Ascending aorta (tissue), 2 donors: ENCODE measurements around the gene TCTN3. TPM values are rescaled to one million over a fixed set of nuclear protein-coding genes. Genes with fewer than 3 reads are reported as not detected.

Experiments
- DNase-seq, 2 donors: peaks; one replicate each; pipeline ENCODE4 v3.0.0-alpha.2; 2019; ENCODE audit warnings: low spot score in 2 of 2
- H3K27ac ChIP-seq, 2 donors: fragments of 200-600 bp; sonication (generic); one replicate each; pipeline ENCODE4 v1.5.1; 2016 to 2017; ENCODE audit warnings: mild to moderate bottlenecking in 1 of 2
- H3K27me3 ChIP-seq: fragments of 200-600 bp; sonication (generic); one replicate; pipeline ENCODE4 v1.5.1; 2017
- H3K36me3 ChIP-seq, 2 donors: fragments of 200-600 bp; sonication (generic); one replicate each; pipeline ENCODE4 v1.5.1; 2016
- H3K4me1 ChIP-seq, 2 donors: fragments of 200-600 bp; sonication (generic); one replicate each; pipeline ENCODE4 v1.5.1; 2016 to 2017; ENCODE audit warnings: mild to moderate bottlenecking in 1 of 2
- H3K4me3 ChIP-seq, 2 donors: fragments of 200-600 bp; sonication (generic); one replicate each; pipeline ENCODE4 v1.5.1; 2016 to 2017; ENCODE audit warnings: mild to moderate bottlenecking in 1 of 2
- H3K9me3 ChIP-seq, 2 donors: fragments of 200-600 bp; sonication (generic); one replicate each; pipeline ENCODE4 v1.5.1; 2016
- intact Hi-C: fragments of 100-400 bp; cut with DNase I; formaldehyde crosslinking; loops from one replicate; pipeline ENCODE4 v1.15.1; 2023
- total RNA-seq: library from RNA; depleted of rRNA; stranded (reverse); fragments of >200 nt; gene quantifications from one replicate; pipeline ENCODE4 v1.1.0, GENCODE V29; 2016
- TF ChIP-seq, protein P1 (sequence below), 3 experiments: fragments of 200-600 bp in 2 of 3; fragments of 450-650 bp in 1 of 3; sonication (generic) in 2 of 3; IDR thresholded peaks; one replicate each; pipeline ENCODE4 v1.5.1; 2016 to 2019; ENCODE audit warnings: antibody characterized with exemption in 3 of 3, mild to moderate bottlenecking in 1 of 3, moderate library complexity in 1 of 3

Gene TCTN3
- total RNA-seq, 1 donor from 2014 or later = 22.1 TPM

- H3K4me1 ChIP-seq = no peaks in the 10 kb centered on the region
- no peak for DNase-seq
- H3K4me3 ChIP-seq = no peak overlapping the region
- H3K9me3 ChIP-seq = no peaks in the 10 kb centered on the region
- H3K27ac ChIP-seq = no peak overlapping the region
- TF ChIP-seq, protein P1, sequence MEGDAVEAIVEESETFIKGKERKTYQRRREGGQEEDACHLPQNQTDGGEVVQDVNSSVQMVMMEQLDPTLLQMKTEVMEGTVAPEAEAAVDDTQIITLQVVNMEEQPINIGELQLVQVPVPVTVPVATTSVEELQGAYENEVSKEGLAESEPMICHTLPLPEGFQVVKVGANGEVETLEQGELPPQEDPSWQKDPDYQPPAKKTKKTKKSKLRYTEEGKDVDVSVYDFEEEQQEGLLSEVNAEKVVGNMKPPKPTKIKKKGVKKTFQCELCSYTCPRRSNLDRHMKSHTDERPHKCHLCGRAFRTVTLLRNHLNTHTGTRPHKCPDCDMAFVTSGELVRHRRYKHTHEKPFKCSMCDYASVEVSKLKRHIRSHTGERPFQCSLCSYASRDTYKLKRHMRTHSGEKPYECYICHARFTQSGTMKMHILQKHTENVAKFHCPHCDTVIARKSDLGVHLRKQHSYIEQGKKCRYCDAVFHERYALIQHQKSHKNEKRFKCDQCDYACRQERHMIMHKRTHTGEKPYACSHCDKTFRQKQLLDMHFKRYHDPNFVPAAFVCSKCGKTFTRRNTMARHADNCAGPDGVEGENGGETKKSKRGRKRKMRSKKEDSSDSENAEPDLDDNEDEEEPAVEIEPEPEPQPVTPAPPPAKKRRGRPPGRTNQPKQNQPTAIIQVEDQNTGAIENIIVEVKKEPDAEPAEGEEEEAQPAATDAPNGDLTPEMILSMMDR (IDR thresholded peaks at IDR 0.05) = no peak
- peaks cover 17 to 50% of the 10 kb centered on the region in 2 donors for H3K36me3 ChIP-seq
- H3K27me3 ChIP-seq = no peaks in the 10 kb centered on the region
- intact Hi-C loops = no loop called here
These were observed 47.6 kb downstream of the TCTN3 start for GRCh38 chr10:95646160-95646559.

GRCh38 chr10:95644901-95645300 lies 48.8 kb downstream of the TCTN3 start:
- peaks cover 26 to 47% of the 10 kb centered on the region in 2 donors for H3K36me3 ChIP-seq
- H3K4me1 ChIP-seq = no peaks in the 10 kb centered on the region
- intact Hi-C loops = no loop called here

GRCh38 chr10:95640891-95641315 lies 52.8 kb downstream of the TCTN3 start:
- no peaks in the 10 kb centered on the region for H3K27me3 ChIP-seq
- no peak for DNase-seq
- no peaks in the 10 kb centered on the region for H3K4me1 ChIP-seq
- H3K9me3 ChIP-seq = no peaks in the 10 kb centered on the region
- H3K36me3 ChIP-seq = peaks cover 46 to 71% of the 10 kb centered on the region in 2 donors
- TF ChIP-seq, protein P1 (IDR thresholded peaks at IDR 0.05) = no peak
- intact Hi-C loops = no loop called here
- H3K4me3 ChIP-seq = no peak overlapping the region
- no peak overlapping the region for H3K27ac ChIP-seq

More at GRCh38 chr10:95644901-95645300, 48.8 kb downstream of the TCTN3 start:
- Histone ChIP-seq H3K4me3 (no peak overlapping the region), H3K27ac (no peak overlapping the region), H3K27me3 (no peaks in the 10 kb centered on the region), H3K9me3 (no peaks in the 10 kb centered on the region)
- TF ChIP-seq, protein P1 (IDR thresholded peaks at IDR 0.05) = no peak
- DNase-seq = no peak

- TF ChIP-seq, protein P1 (IDR thresholded peaks at IDR 0.05) = no peak
These were observed 55.8 kb downstream of the TCTN3 start for GRCh38 chr10:95637911-95638310.

GRCh38 chr10:95637140-95637539 lies 56.6 kb downstream of the TCTN3 start:
- H3K27ac ChIP-seq = no peak overlapping the region
- H3K36me3 ChIP-seq = peaks cover 60 to 79% of the 10 kb centered on the region in 2 donors
- no peaks in the 10 kb centered on the region for H3K9me3 ChIP-seq
- H3K27me3 ChIP-seq = no peaks in the 10 kb centered on the region
- no peaks in the 10 kb centered on the region for H3K4me1 ChIP-seq
- intact Hi-C loops = no loop called here
- H3K4me3 ChIP-seq = no peak overlapping the region
- TF ChIP-seq, protein P1 (IDR thresholded peaks at IDR 0.05) = no peak
- no peak for DNase-seq

More at GRCh38 chr10:95637911-95638310, 55.8 kb downstream of the TCTN3 start:
- intact Hi-C loops = no loop called here
- Histone ChIP-seq H3K27me3 (no peaks in the 10 kb centered on the region), H3K4me3 (no peak overlapping the region), H3K27ac (no peak overlapping the region), H3K9me3 (no peaks in the 10 kb centered on the region), H3K36me3 (peaks cover 60 to 79% of the 10 kb centered on the region in 2 donors), H3K4me1 (no peaks in the 10 kb centered on the region)
- DNase-seq = no peak

DNA sequence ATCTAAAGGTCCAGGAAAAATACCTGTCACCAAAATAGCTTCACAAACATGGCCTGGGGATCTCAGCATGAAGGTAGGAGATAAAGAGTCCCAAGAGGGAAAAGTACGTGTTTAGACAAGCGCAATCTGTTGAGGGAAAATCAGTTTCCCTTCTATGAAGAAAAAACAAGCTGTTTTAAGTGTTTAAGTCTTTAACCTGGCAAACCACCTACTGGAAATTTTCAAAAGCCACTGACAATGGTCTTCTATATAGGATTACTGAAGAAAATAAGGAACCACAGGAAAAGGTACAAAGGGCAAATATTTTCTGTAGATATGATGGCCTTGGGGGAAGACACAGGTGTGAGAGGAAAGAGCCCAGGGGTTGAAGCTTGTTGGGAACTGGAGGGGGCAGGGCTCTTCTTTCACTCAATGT lies 58.4 kb downstream of the TCTN3 start:
- Histone ChIP-seq H3K36me3 (peaks cover 63 to 80% of the 10 kb centered on the region in 2 donors), H3K4me3 (no peak overlapping the region), H3K27ac (no peak overlapping the region), H3K4me1 (no peaks in the 10 kb centered on the region), H3K9me3 (no peaks in the 10 kb centered on the region), H3K27me3 (no peaks in the 10 kb centered on the region)
- no peak for DNase-seq
- intact Hi-C loops = no loop called here
- TF ChIP-seq, protein P1 (IDR thresholded peaks at IDR 0.05) = no peak
